ENCODE measurements around the gene SLC12A5. TPM values are rescaled to one million over a fixed set of nuclear protein-coding genes. Genes with fewer than 3 reads are reported as not detected.

The SLC12A5 gene
- total and polyA plus RNA-seq, 2 of the 4 experiments (the other 2 are of a cell fraction): 2.2 TPM; not detected in 1

DNA sequence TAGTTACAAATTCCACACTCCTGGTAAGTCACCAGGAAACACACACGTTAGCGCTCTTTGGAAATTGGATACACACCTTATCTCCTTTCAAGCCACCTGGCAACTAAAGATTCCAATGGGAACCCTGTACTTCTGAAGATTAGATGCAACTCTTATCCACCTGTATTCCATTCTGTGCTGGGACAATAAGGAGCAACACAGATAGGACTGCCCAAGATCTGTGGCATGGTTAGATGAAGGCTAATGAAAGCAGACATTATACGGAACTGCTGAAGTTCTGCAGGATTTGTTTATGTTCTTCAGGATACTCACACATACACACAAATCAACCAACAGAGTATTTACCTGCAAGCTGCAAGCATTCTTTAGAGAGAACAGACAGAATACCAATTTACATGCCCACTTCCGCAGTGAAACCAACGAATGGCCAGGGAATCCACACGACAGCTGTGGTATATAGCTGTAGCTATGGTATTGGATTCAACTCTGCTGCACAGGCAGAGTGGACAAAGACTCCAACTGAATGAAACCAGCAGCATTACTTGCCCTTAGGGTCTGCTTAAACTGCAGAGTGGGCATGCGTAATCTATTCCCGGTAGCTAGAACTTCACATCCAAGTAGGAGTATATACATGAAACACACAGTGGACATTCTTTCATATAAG lies 48.8 kb downstream of the SLC12A5 start:
- Histone ChIP-seq H3K79me1 (ENCODE audit: low read depth in 1 of 2, low read length in 2 of 2) (peaks cover 41 to 59% of the 10 kb centered on the region in 2 experiments), H4K8ac (ENCODE audit: low read depth in 2 of 2, low read length in 2 of 2) (no peak overlapping the region), H3K9me1 (ENCODE audit: insufficient read depth, low read length) (peaks cover 10% of the 10 kb centered on the region; the same call in 1 of the 2 replicates), H2AFZ (replicated peaks; ENCODE audit: low read length, poor library complexity) (no peak overlapping the region), H3K4ac (ENCODE audit: low read depth, low read length) (no peak overlapping the region), H3K4me2 (ENCODE audit: low read depth, low read length) (no peak overlapping the region), H3K36me3 (ENCODE audit: control insufficient read depth, insufficient read depth, low read length) (peaks cover 23% of the 10 kb centered on the region), H4K91ac (ENCODE audit: insufficient read depth, low read depth, low read length) (no peak overlapping the region), H3K23ac (ENCODE audit: low read depth, low read length) (no peak overlapping the region), H3K4me3 (ENCODE audit: insufficient read depth, low read depth, low read length) (no peak overlapping the region), H2AK5ac (ENCODE audit: low read depth, low read length) (no peak overlapping the region), H3K56ac (ENCODE audit: extremely low read depth, insufficient read depth, low read length) (no peak overlapping the region), H2BK15ac (ENCODE audit: low read depth, low read length) (no peak overlapping the region), H4K20me1 (ENCODE audit: insufficient read depth, low read length) (peaks cover 41% of the 10 kb centered on the region), H2AK9ac (replicated peaks; ENCODE audit: low read depth, low read length, poor library complexity) (no peak overlapping the region), H2BK20ac (ENCODE audit: low read depth, low read length) (no peak overlapping the region), H2BK120ac (ENCODE audit: low read depth, low read length) (no peak overlapping the region), H2BK5ac (ENCODE audit: low read depth, low read length, poor library complexity, severe bottlenecking) (no peak overlapping the region), H3K14ac (replicated peaks; ENCODE audit: low read depth, low read length) (no peak overlapping the region), H3K18ac (ENCODE audit: low read depth, low read length) (no peak overlapping the region), H3K9me3 (ENCODE audit: control insufficient read depth, insufficient read depth, low read length) (no peaks in the 10 kb centered on the region), H3K27ac (ENCODE audit: insufficient read depth, low read length) (no peak overlapping the region), H3K27me3 (ENCODE audit: control insufficient read depth, insufficient read depth, low read length) (no peaks in the 10 kb centered on the region), H3K9ac (ENCODE audit: low read depth, low read length) (no peak overlapping the region), H4K5ac (ENCODE audit: low read depth, low read length) (no peak overlapping the region), H3K4me1 (ENCODE audit: control insufficient read depth, insufficient read depth, low read length) (no peaks in the 10 kb centered on the region)
- no TSS peak for BruUV-seq (replicated peaks)
- dilution Hi-C loops (cut with HindIII; ENCODE audit: low sequenced_read_pairs, unreplicated experiment) (no loop called here), in situ Hi-C loops (cut with MboI; ENCODE audit: low sequenced_read_pairs) (no loop called here), intact Hi-C loops (cut with micrococcal nuclease) (no loop called here)
- WGBS, 2 experiments (ENCODE audit: extremely low coverage in 2 of 2, insufficient read length in 1 of 2): no CpG with 5 or more reads among the region's 8 CpGs
- CTCF ChIA-PET: interaction anchor here (1.7 kb wide), 1 partner anchor 20 kb away, joined by 4 read pairs; no protein-coding TSS in a partner anchor
- DNase-seq (no peak), ATAC-seq (ENCODE audit: low read depth) (no peak)
- TF ChIP-seq FOS (IDR thresholded peaks at IDR 0.05; ENCODE audit: low read depth, low read length) (no peak), NFE2L2 (IDR thresholded peaks at IDR 0.05; ENCODE audit: low read depth, low read length) (no peak), RCOR1 (IDR thresholded peaks at IDR 0.05; ENCODE audit: insufficient replicate concordance, low read length) (no peak), MAZ (IDR thresholded peaks at IDR 0.05; ENCODE audit: borderline replicate concordance, low read depth, low read length) (no peak), USF2 (IDR thresholded peaks at IDR 0.05; ENCODE audit: low read depth, low read length) (no peak), BHLHE40 (IDR thresholded peaks at IDR 0.05; ENCODE audit: low read depth, low read length) (no peak), MXI1 (IDR thresholded peaks at IDR 0.05; ENCODE audit: borderline replicate concordance, low read depth, low read length) (no peak), RFX5 (IDR thresholded peaks at IDR 0.05; ENCODE audit: low read depth, low read length) (no peak), RAD21 (IDR thresholded peaks at IDR 0.05; ENCODE audit: low read length) (no peak), CEBPB (IDR thresholded peaks at IDR 0.05; ENCODE audit: low read depth, low read length) (no peak), CHD1 (IDR thresholded peaks at IDR 0.05; ENCODE audit: low read depth, low read length) (no peak), POLR2A (IDR thresholded peaks at IDR 0.05; ENCODE audit: low read depth, low read length) (no peak), MAFK (IDR thresholded peaks at IDR 0.05; ENCODE audit: low read depth, low read length) (no peak), SMC3 (IDR thresholded peaks at IDR 0.05; ENCODE audit: low read depth, low read length) (no peak), CTCF (conservative IDR thresholded peaks at IDR 0.05; ENCODE audit: low read depth, low read length) (no peak)
- TF ChIP-seq, protein P1, sequence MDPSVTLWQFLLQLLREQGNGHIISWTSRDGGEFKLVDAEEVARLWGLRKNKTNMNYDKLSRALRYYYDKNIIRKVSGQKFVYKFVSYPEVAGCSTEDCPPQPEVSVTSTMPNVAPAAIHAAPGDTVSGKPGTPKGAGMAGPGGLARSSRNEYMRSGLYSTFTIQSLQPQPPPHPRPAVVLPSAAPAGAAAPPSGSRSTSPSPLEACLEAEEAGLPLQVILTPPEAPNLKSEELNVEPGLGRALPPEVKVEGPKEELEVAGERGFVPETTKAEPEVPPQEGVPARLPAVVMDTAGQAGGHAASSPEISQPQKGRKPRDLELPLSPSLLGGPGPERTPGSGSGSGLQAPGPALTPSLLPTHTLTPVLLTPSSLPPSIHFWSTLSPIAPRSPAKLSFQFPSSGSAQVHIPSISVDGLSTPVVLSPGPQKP (IDR thresholded peaks at IDR 0.05; ENCODE audit: borderline replicate concordance, low read depth, low read length): no peak
- POLR2A ChIA-PET (ENCODE audit: unreplicated experiment): no interaction called here
